ENCODE results near the gene OR2AE1.
"Not testable (repeated sequence)": the region's sequence is repeated elsewhere in the genome, so short reads cannot be mapped to it uniquely, and the experiment has no call there.

Gene OR2AE1

GRCh38 chr7:99876933-99877332 is at the start of gene OR2AE1:
Gene OR2AE1, minus strand, starts transcription at chr7:99877033. Its CDS starts 0 bp downstream, at chr7:99877033.
- DNase-seq (ENCODE audit: low spot score), result no peak

- no peak for DNase-seq (ENCODE audit: low spot score)
These were observed 49.5 kb upstream of the OR2AE1 start for GRCh38 chr7:99926321-99926720.

GRCh38 chr7:99923200-99923599 is 46.4 kb upstream of the OR2AE1 start:
- no peak for DNase-seq (ENCODE audit: low spot score)

- no peak for DNase-seq (ENCODE audit: low spot score)
These were observed 43.3 kb upstream of the OR2AE1 start for GRCh38 chr7:99920149-99920548.

GRCh38 chr7:99919814-99920112 is 42.9 kb upstream of the OR2AE1 start:
- DNase-seq (ENCODE audit: low spot score), result no peak

- peak; percentile 90 for DNase-seq (ENCODE audit: low spot score)
These were observed 42.4 kb upstream of the OR2AE1 start, which contains the start of gene TRIM4 for GRCh38 chr7:99918959-99919813. Gene TRIM4, minus strand, starts transcription at chr7:99919530. Its CDS starts 129 bp downstream, at chr7:99919401.

- no peak for DNase-seq (ENCODE audit: low spot score)
These were observed 34.1 kb upstream of the OR2AE1 start for GRCh38 chr7:99910976-99911375.

GRCh38 chr7:99901581-99901980 is 24.7 kb upstream of the OR2AE1 start:
- DNase-seq (ENCODE audit: low spot score), result no peak

- DNase-seq (ENCODE audit: low spot score), result no peak
These were observed 23.1 kb upstream of the OR2AE1 start for GRCh38 chr7:99899830-99900519.

GRCh38 chr7:99898836-99899235 is 22.0 kb upstream of the OR2AE1 start:
- no peak for DNase-seq (ENCODE audit: low spot score)

GRCh38 chr7:99898023-99898357 is 21.2 kb upstream of the OR2AE1 start:
- DNase-seq (ENCODE audit: low spot score), result no peak

- DNase-seq (ENCODE audit: low spot score), result no peak
These were observed 20.6 kb upstream of the OR2AE1 start for GRCh38 chr7:99897322-99898022.

GRCh38 chr7:99894738-99895137 is 17.9 kb upstream of the OR2AE1 start:
- DNase-seq (ENCODE audit: low spot score), result no peak

- no peak for DNase-seq (ENCODE audit: low spot score)
These were observed 16.4 kb upstream of the OR2AE1 start for GRCh38 chr7:99893280-99893679.

- DNase-seq (ENCODE audit: low spot score), result not testable (repeated sequence)
These were observed 13.5 kb upstream of the OR2AE1 start for GRCh38 chr7:99890348-99890747.

- not testable (repeated sequence) for DNase-seq (ENCODE audit: low spot score)
These were observed 11.5 kb upstream of the OR2AE1 start for GRCh38 chr7:99888366-99888765.

GRCh38 chr7:99881370-99881769 is 4.5 kb upstream of the OR2AE1 start:
- DNase-seq (ENCODE audit: low spot score), result no peak

- DNase-seq (ENCODE audit: low spot score), result no peak
These were observed 342 bp downstream of the OR2AE1 start for GRCh38 chr7:99876491-99876890.

- DNase-seq (ENCODE audit: low spot score), result no peak
These were observed 8.6 kb downstream of the OR2AE1 start for GRCh38 chr7:99868246-99868645.

- DNase-seq (ENCODE audit: low spot score), result not testable (repeated sequence)
These were observed 9.4 kb downstream of the OR2AE1 start for GRCh38 chr7:99867477-99867876.

- DNase-seq (ENCODE audit: low spot score), result no peak
These were observed 12.9 kb downstream of the OR2AE1 start for GRCh38 chr7:99863847-99864440.

- no peak for DNase-seq (ENCODE audit: low spot score)
These were observed 16.3 kb downstream of the OR2AE1 start for GRCh38 chr7:99860281-99861127.

All from CD4-positive, alpha-beta T cell treated with Interleukin-15 for 4 hours (primary cell).